SIG-M5 treated with dmso at 0.1 percent for 504 hours (cell line): ENCODE measurements around the gene TIAM2.

Experiments used
- DNase-seq: peaks from one replicate; lab custom pipeline; 2025; ENCODE audit not compliant: unreplicated experiment; lab: John Stamatoyannopoulos, UW

TIAM2 gene

DNA sequence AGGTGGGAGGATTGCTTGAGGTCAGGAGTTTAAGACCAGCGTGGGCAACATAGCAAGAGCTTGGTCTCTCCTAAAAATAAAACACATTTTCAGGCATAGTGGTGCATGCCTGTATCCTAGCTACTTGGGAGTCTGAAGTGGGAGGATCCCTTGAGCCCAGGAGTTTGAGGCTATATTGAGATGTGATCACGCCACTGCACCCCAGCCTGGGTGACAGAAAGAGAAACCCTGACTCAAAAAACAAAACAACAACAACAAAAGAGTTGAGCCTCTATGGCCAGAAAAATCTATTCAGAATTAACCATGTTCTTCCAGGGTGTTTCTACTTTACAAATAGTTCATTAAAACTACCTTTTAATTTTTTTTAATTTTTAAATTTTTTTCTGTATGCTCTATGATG, 60.6 kb downstream of the TIAM2 start:
- DNase-seq = no peak

DNA sequence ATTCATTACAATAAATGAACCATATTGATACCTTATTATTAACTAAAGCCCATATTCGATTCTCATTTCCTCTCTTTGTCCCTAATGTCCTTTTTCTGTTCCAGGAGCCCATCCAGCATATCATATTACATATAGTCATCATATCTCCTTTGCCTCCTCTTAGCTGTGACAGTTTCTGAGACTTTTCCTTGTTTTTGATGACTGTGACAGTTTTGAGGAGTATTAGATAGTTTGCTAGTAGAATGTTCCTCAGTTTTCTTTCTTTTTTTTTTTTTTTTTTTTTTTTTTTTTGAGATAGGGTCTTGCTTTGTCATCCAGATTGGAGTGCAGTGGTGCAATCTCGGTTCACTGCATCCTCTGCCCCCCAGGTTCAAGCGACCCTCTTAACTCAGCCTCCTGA, 61.6 kb downstream of the TIAM2 start:
- DNase-seq = no peak

GRCh38 chr6:155061381-155061780, 66.3 kb downstream of the TIAM2 start:
- no peak for DNase-seq

DNA sequence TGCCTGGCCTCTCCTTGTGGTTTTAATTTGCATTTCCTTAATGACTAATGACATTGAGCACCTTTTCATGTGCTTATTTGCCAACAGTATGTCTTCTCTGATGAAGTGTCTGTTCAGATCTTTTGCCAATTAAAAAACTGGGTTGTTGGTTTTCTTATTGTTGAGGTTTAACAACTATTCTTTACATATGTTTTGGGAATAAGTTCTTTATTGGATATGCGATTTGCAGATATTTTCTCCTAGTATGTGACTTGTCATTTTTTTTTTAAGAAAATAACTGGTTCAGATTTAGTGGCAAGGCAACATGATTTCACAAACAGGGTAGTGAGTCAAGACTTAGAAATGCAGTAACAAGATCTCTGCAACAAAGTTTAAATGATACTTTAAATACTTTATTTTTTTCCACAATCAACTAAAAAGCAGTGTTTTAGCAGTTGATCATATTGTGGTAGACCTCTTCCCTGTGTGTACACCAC, 67.8 kb downstream of the TIAM2 start:
- no peak for DNase-seq

DNA sequence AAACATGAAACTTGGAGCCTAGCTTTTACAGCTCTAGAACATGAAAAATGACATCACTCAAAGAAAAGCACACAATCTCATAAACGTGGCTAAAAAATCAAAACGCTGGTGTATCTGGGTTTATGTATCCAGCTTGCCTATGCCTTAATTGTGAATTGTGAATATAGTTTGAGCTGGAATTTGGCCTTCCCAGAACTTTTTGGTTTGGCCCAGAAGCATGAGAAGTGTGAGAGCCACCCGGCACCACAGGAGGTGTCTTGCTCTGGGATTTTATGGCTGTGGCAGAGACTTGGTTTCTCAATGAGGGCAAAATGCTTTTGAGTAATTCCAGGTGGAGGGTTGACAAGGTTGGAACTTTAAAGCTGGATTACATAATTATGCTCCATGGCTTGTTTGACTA, 69.2 kb downstream of the TIAM2 start:
- DNase-seq = no peak

DNA sequence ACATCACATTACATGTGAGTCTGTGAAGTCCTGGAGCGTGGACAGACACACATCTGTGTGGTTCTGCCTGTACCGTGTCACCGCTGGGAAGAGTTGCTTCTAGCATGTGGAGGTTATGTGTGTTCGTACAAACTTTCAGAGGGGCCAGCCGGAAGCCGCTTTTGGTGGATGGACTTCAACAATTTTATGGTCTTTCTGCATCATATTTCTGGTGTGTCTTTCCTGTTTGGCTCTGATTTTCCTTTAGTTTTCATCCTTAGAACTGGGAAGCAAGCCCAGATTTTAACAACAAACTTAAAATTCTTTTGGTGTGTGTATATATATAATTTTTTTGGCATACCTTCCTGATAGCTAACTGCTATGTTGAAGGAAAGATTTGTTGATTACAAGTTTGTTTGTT, 71.2 kb downstream of the TIAM2 start:
- DNase-seq = no peak

GRCh38 chr6:155066921-155067680, 72.0 kb downstream of the TIAM2 start:
- DNase-seq = no peak

GRCh38 chr6:155067956-155068615, 73.0 kb downstream of the TIAM2 start:
- DNase-seq = peak; percentile 11

DNA sequence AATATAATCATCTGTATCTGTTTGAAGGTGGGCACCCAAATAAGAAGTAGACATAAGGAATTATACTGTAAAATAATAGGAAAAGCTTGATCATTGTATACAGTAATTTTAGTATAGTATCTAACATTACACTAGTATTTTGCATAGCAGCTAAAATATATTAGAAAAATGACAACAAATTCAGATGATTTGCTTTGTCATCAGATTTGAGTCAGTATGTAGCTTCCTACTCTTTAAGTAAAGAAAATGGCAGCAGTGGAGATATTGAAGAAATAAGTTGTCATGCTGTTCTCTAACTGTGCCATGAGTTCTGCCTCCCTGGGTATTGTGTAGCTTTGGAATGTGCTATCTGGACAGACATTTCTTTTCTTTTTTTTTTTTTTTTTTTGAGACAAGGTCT, 74.4 kb downstream of the TIAM2 start:
- DNase-seq = no peak

DNA sequence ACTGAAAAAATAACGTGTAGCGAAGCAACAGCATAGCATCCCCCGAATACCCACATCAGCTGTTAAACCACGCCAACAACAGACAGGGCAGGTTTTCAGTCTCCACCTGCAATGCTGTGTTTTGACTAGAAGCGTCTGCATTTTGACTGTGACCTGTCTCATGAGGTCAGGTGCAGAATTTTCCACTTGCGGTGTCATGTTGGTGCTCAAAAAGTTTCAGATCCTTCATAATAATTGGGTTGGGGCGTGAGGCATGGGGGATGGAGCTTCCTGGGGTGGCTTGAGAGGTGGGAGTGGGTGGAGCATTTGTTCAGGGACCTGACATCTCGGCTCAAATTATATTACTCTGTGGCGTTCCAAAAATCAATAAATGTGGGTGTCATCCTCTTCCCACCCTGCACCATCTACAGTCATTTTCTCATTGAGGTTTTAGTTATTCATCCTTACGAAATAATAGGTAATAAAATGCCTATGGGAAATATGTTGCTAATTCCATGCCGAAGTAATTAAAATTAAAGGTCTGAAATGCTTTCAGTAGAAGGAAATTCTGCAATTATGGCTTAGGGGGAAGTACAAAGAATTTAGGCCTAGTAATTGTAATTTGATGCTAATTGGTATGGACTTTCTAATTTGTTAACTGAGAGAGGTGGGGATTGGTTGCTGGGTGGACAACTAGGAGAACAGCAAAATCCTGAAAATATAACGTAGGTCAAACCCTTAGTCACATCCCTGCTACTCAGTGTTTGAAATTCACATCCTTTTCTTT, 81.0 kb downstream of the TIAM2 start:
- DNase-seq = no peak

DNA sequence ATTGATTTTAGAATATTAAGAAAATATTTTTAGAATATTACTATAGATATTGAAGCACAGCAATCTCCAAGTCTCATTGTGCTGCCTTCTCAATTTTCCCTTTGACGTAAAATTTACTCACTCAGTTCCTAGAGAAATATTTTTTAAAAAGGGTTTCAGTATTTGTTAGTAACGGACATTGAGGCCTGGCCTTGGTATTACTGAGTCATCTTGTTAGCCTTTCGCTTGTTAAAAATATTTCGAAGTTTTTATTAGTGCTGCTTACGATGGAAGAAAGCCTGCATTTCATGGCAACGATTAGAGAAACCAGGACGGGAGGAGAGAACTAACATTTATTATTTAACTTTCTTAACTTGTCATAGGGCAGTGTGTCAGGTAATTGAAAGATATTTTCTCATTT, 82.2 kb downstream of the TIAM2 start:
- DNase-seq = no peak

DNA sequence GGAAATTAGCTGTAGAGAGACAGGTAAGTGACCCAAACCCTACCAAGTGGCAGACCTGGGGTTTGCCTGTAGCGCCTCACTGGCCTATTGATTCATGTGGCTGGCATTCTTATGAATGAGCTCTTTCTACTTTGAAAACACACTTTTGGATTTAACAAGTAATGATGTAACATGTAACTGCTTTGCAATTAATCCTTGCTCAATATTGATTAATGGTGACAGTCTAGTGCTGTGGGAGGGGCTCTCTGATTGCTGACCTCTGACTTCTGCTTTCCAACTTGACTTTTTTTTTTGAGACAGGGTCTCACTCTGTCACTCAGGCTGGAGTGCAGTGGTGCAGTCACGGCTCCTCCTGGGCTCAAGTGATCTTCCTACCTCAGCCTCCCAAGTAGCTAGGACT, 82.7 kb downstream of the TIAM2 start:
- no peak for DNase-seq

GRCh38 chr6:155078331-155078745, 83.2 kb downstream of the TIAM2 start:
- DNase-seq = no peak

GRCh38 chr6:155079985-155080452, 84.9 kb downstream of the TIAM2 start:
- no peak for DNase-seq

GRCh38 chr6:155080881-155081845, 86.0 kb downstream of the TIAM2 start:
- no peak for DNase-seq

DNA sequence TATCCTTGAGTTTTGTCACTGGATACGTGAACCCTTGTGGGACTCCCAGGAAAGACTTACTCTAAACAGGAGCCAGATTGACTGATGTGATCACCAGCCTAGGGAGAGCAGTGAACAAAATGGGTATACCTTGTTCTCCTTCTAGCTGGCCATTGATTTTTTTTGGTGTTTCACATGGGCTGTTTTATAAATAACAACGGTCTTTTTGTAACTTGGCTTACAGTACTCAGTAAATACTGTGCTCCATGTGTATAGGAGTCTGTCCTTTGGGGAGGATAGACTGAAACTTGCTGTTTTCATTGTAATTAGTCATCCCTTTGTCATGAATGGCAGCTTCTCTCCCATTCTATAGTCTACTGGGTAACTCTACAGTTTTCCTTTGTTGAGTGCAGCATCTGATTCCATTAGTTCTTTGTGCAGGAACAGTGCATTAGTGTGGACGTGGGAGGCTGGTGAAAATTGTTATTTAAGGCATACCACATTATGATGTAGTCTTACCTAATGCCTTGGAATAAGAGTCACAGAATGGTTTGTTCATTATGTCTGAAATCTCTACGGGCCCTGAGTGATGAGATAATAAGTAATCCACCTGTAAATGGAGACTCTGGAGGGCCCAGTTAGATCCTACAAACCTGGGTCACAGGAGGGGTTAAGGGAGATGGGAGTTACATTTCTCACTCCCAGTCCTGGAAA, 89.5 kb downstream of the TIAM2 start:
- DNase-seq = no peak

GRCh38 chr6:155085582-155086257, 90.6 kb downstream of the TIAM2 start:
- no peak for DNase-seq

DNA sequence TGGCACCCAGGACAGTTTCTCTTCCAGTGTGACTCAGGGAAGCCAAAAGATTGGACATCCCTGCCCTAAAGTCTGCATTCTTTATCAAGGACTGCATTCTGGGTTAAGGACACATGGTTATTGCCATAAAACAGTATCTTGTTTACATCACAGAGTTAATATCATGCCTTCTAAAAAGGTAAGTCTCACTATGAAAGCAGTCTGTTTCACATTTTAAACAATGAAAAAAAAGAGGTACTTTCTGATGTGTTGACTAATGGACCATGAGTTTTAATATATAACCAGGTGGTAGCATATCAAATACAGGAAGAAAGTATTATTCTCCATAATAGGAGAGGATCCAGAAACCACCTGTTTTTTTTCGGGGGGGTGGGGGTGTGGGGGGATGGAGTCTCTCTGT, 93.7 kb downstream of the TIAM2 start:
- DNase-seq = no peak

DNA sequence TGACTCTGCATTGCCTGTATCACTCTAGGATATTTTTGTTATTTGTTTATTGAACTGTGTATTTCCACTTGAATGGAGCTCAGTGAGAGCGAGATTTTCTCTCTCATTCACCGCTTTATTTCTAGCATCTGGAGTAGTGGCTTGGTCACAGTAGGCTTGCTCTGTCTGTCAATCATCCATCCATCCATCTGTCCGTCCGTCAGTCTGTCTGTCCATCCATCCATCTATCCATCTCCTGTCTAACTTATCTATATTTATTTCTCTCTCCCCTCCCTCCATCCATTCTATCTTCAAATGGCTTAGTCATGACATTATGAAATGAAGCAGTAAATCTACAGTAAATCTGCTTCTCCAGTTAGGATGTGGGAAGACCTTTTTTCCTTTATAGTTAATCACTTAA, 94.6 kb downstream of the TIAM2 start:
- no peak for DNase-seq
